ENCODE results near the gene TMEM45A. TPM values are rescaled to one million over a fixed set of nuclear protein-coding genes. Genes with fewer than 3 reads are reported as not detected.

Gene TMEM45A
- total RNA-seq, 1 donor from 2014 or later, result 15.9 TPM

DNA sequence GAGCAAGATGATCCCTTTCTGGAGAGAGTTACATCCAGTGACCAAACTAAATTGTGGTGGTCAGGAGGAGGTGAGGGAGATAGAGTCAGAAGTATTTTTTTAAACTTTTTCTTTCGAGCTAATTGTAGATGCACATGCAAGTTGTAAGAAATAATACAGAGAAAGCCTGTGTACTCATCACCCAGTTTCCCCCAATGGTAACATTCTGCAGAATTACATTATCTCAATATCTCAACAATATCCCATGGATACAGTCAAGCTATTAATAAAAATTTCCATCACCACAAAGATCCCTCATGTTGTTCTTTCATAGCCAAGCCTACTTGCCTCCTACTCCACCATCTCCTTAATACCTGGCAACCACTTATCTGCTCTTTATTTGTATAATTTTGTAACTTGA is 3.3 kb upstream of the TMEM45A start:
- DNase-seq, result no peak
- H3K27me3 ChIP-seq, result no peaks in the 10 kb centered on the region
- TF ChIP-seq, protein P1, sequence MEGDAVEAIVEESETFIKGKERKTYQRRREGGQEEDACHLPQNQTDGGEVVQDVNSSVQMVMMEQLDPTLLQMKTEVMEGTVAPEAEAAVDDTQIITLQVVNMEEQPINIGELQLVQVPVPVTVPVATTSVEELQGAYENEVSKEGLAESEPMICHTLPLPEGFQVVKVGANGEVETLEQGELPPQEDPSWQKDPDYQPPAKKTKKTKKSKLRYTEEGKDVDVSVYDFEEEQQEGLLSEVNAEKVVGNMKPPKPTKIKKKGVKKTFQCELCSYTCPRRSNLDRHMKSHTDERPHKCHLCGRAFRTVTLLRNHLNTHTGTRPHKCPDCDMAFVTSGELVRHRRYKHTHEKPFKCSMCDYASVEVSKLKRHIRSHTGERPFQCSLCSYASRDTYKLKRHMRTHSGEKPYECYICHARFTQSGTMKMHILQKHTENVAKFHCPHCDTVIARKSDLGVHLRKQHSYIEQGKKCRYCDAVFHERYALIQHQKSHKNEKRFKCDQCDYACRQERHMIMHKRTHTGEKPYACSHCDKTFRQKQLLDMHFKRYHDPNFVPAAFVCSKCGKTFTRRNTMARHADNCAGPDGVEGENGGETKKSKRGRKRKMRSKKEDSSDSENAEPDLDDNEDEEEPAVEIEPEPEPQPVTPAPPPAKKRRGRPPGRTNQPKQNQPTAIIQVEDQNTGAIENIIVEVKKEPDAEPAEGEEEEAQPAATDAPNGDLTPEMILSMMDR (IDR thresholded peaks at IDR 0.05), result no peak
- no peak for ATAC-seq
- no peaks in the 10 kb centered on the region for H3K9me3 ChIP-seq
- H3K27ac ChIP-seq, result no peak overlapping the region
- intact Hi-C loops (cut with DNase I), result no loop called here
- H3K4me1 ChIP-seq, result no peaks in the 10 kb centered on the region
- no peak overlapping the region for H3K4me3 ChIP-seq
- H3K36me3 ChIP-seq, result no peaks in the 10 kb centered on the region

- TF ChIP-seq, protein P1 (IDR thresholded peaks at IDR 0.05), result no peak
- no peak overlapping the region for H3K27ac ChIP-seq
- intact Hi-C loops (cut with DNase I), result no loop called here
These were observed 4.4 kb downstream of the TMEM45A start for GRCh38 chr3:100496711-100497261.

DNA sequence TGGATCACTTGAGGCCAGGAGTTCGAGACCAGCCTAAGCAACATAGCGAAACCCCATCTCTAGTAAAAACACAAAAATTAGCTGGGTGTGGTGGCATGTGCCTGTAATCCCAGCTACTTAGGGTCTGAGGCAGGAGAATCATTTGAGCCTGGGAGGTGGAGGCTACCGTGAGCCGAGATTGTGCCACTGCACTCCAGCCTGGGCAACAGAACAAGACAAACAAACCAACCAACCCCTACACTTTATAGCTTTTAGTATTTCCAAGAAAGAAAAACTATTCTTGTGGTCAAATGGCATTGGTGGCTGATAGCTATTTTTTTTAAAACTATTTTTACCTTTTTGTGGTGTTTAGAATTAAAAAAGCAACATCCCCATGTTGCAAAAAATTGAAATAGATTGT is 7.2 kb downstream of the TMEM45A start:
- H3K27me3 ChIP-seq, result no peaks in the 10 kb centered on the region
- H3K9me3 ChIP-seq, result no peaks in the 10 kb centered on the region
- no peak overlapping the region for H3K27ac ChIP-seq
- DNase-seq (no peak), ATAC-seq (no peak)
- intact Hi-C loops (cut with DNase I), result no loop called here
- no peaks in the 10 kb centered on the region for H3K36me3 ChIP-seq
- TF ChIP-seq, protein P1 (IDR thresholded peaks at IDR 0.05), result no peak
- H3K4me1 ChIP-seq, result no peaks in the 10 kb centered on the region
- H3K4me3 ChIP-seq, result no peak overlapping the region

More at GRCh38 chr3:100496711-100497261, 4.4 kb downstream of the TMEM45A start:
- Histone ChIP-seq H3K36me3 (no peaks in the 10 kb centered on the region), H3K27me3 (no peaks in the 10 kb centered on the region), H3K4me1 (no peaks in the 10 kb centered on the region), H3K4me3 (no peak overlapping the region), H3K9me3 (no peaks in the 10 kb centered on the region)
- no peak for DNase-seq
- ATAC-seq, result no peak

- ATAC-seq (no peak), DNase-seq (no peak)
- intact Hi-C loops (cut with DNase I), result no loop called here
- no peaks in the 10 kb centered on the region for H3K36me3 ChIP-seq
- no peaks in the 10 kb centered on the region for H3K27me3 ChIP-seq
- no peak overlapping the region for H3K4me3 ChIP-seq
- TF ChIP-seq, protein P1 (IDR thresholded peaks at IDR 0.05), result no peak
- H3K27ac ChIP-seq, result no peak overlapping the region
- no peaks in the 10 kb centered on the region for H3K4me1 ChIP-seq
- H3K9me3 ChIP-seq, result no peaks in the 10 kb centered on the region
These were observed 8.0 kb downstream of the TMEM45A start for GRCh38 chr3:100500320-100500880.

DNA sequence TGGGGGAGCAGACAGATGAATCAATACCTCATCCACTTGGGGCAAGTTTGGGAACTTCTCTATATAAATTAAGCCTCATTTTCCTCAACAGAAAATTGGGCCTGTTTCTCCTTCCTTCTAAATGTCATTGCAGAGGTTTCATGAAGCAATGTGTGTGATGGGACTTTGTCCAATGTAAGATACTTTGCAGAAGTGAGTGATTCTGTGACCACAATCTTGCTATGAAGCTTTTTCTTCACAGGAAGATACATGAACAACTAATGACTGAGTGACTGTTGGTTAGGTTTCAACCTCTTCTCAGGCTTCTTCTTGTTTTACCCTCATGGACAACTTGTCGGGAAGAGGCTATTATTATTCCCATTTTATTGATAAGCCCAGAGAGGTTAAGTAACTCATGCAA is 11.0 kb downstream of the TMEM45A start:
- ATAC-seq (no peak), DNase-seq (no peak)
- intact Hi-C loops (cut with DNase I), result no loop called here
- TF ChIP-seq, protein P1 (IDR thresholded peaks at IDR 0.05), result no peak
- Histone ChIP-seq H3K4me3 (no peak overlapping the region), H3K36me3 (no peaks in the 10 kb centered on the region), H3K4me1 (no peaks in the 10 kb centered on the region), H3K9me3 (no peaks in the 10 kb centered on the region), H3K27ac (no peak overlapping the region), H3K27me3 (no peaks in the 10 kb centered on the region)
